CD4-positive, CD25-positive, alpha-beta regulatory T cell (primary cell): Measurements from ENCODE around the gene MBOAT2. TPM values are rescaled to one million over a fixed set of nuclear protein-coding genes. Genes with fewer than 3 reads are reported as not detected.

Source experiments
- ATAC-seq, 2 donors: fragments of 150-1000 bp; cut with Tn5 transposase; one replicate each; pipeline ENCODE4 v1.10.0; 2021; ENCODE audit warnings: low read depth in 2 of 2, moderate number of reproducible peaks in 2 of 2, moderate library complexity in 1 of 2
- DNase-seq, 3 donors: peaks; one replicate each; pipeline versions ENCODE4 v3.0.0 to v3.0.0-alpha.2; 2012 to 2022; ENCODE audit warnings: mixed read lengths in 1 of 3
- H3K27ac ChIP-seq: one replicate; pipeline ENCODE4 v1.7.0; 2013; ENCODE audit warnings: mild to moderate bottlenecking, low read length; ENCODE audit not compliant: insufficient read depth, poor library complexity, severe bottlenecking
- H3K27me3 ChIP-seq: one replicate; pipeline ENCODE4 v1.7.0; 2013; ENCODE audit warnings: low read length; ENCODE audit not compliant: control insufficient read depth, insufficient read depth
- H3K36me3 ChIP-seq: one replicate; pipeline ENCODE4 v1.7.0; 2013; ENCODE audit warnings: mild to moderate bottlenecking, low read length, moderate library complexity; ENCODE audit not compliant: control insufficient read depth, insufficient read depth
- H3K4me1 ChIP-seq: 2 replicates; pipeline ENCODE4 v1.7.0; 2013; ENCODE audit warnings: mild to moderate bottlenecking, low read length; ENCODE audit not compliant: insufficient read depth, control insufficient read depth, poor library complexity, severe bottlenecking
- H3K4me3 ChIP-seq: one replicate; pipeline ENCODE4 v1.7.0; 2013; ENCODE audit warnings: low read depth, mild to moderate bottlenecking, low read length, moderate library complexity
- H3K9me3 ChIP-seq, 2 experiments: 1 replicate in 1 of 2; 2 replicates in 1 of 2; pipeline ENCODE4 v1.7.0; 2013; ENCODE audit warnings: low read length in 2 of 2, mild to moderate bottlenecking in 1 of 2, moderate library complexity in 1 of 2; ENCODE audit not compliant: control insufficient read depth in 2 of 2
- H3K27ac Mint-ChIP-seq, 3 donors: one replicate each; pipeline ENCODE4 v1.8.0; 2020 to 2022; ENCODE audit warnings: mild to moderate bottlenecking in 3 of 3, mixed read lengths in 3 of 3, moderate library complexity in 2 of 3
- H3K27me3 Mint-ChIP-seq: one replicate; pipeline ENCODE4 v1.8.0; 2022; ENCODE audit warnings: mild to moderate bottlenecking, mixed read lengths
- H3K36me3 Mint-ChIP-seq: one replicate; pipeline ENCODE4 v1.8.0; 2020; ENCODE audit warnings: mixed read lengths
- H3K4me1 Mint-ChIP-seq, 4 donors: one replicate each; pipeline ENCODE4 v1.8.0; 2020 to 2022; ENCODE audit warnings: mixed read lengths in 4 of 4, mild to moderate bottlenecking in 1 of 4
- H3K4me3 Mint-ChIP-seq, 4 donors: one replicate each; pipeline ENCODE4 v1.8.0; 2020 to 2022; ENCODE audit warnings: mild to moderate bottlenecking in 4 of 4, mixed read lengths in 4 of 4, moderate library complexity in 3 of 4
- H3K9me3 Mint-ChIP-seq, 7 donors: one replicate each; pipeline ENCODE4 v1.8.0; 2020 to 2022; ENCODE audit warnings: mixed read lengths in 7 of 7, mild to moderate bottlenecking in 3 of 7, moderate library complexity in 2 of 7
- polyA plus RNA-seq, 4 donors: library from polyadenylated mRNA; unstranded; fragments of 300-500 nt; fragmentation: Illumina TruSeq; gene quantifications; one replicate each; pipeline ENCODE4 v1.2.3, GENCODE V29; 2021
- total RNA-seq: library from RNA; stranded (reverse); gene quantifications from one replicate; pipeline ENCODE4 v1.2.3, GENCODE V29; 2022

The MBOAT2 gene
- total and polyA plus RNA-seq, 5 donors from 2014 or later = 0.19 to 2.9 (median 0.56) TPM; not detected in 2

GRCh38 chr2:8965216-8965969, 38.1 kb downstream of the MBOAT2 start:
- Histone ChIP-seq H3K27me3 (no peaks in the 10 kb centered on the region), H3K9me3 (no peaks in the 10 kb centered on the region), H3K27ac (no peak overlapping the region), H3K36me3 (no peaks in the 10 kb centered on the region), H3K4me1 (no peaks in the 10 kb centered on the region), H3K4me3 (no peak overlapping the region)
- Mint-ChIP-seq H3K27ac (no peak overlapping the region), H3K4me3 (no peak overlapping the region), H3K4me1 (no peaks in the 10 kb centered on the region), H3K9me3 (peaks cover 0 to 3% (median 0%) of the 10 kb centered on the region in 7 donors), H3K27me3 (peaks cover 15% of the 10 kb centered on the region), H3K36me3 (no peaks in the 10 kb centered on the region)
- no peak for ATAC-seq
- no peak for DNase-seq

GRCh38 chr2:8962890-8963289, 40.6 kb downstream of the MBOAT2 start:
- peaks cover 0 to 3% (median 0%) of the 10 kb centered on the region in 7 donors for H3K9me3 Mint-ChIP-seq
- DNase-seq (no peak), ATAC-seq (no peak)
- H3K27ac ChIP-seq = no peak overlapping the region
- H3K4me3 ChIP-seq = no peak overlapping the region
- H3K27me3 Mint-ChIP-seq = peaks cover 15% of the 10 kb centered on the region
- no peak overlapping the region for H3K4me3 Mint-ChIP-seq
- H3K4me1 ChIP-seq = no peaks in the 10 kb centered on the region
- no peaks in the 10 kb centered on the region for H3K36me3 Mint-ChIP-seq
- no peaks in the 10 kb centered on the region for H3K4me1 Mint-ChIP-seq
- H3K36me3 ChIP-seq = no peaks in the 10 kb centered on the region
- no peaks in the 10 kb centered on the region for H3K27me3 ChIP-seq
- no peak overlapping the region for H3K27ac Mint-ChIP-seq
- H3K9me3 ChIP-seq = no peaks in the 10 kb centered on the region

GRCh38 chr2:8957628-8958027, 45.9 kb downstream of the MBOAT2 start:
- DNase-seq (no peak), ATAC-seq (no peak)
- Mint-ChIP-seq H3K4me3 (no peak overlapping the region), H3K27me3 (peaks cover 5% of the 10 kb centered on the region), H3K27ac (no peak overlapping the region), H3K36me3 (no peaks in the 10 kb centered on the region), H3K9me3 (peaks cover 1 to 14% (median 6%) of the 10 kb centered on the region in 7 donors), H3K4me1 (no peaks in the 10 kb centered on the region)
- H3K36me3 ChIP-seq = no peaks in the 10 kb centered on the region
- H3K4me3 ChIP-seq = no peak overlapping the region
- H3K27ac ChIP-seq = no peak overlapping the region
- H3K27me3 ChIP-seq = peaks cover 3% of the 10 kb centered on the region
- peaks cover 7 to 18% of the 10 kb centered on the region in 2 experiments for H3K9me3 ChIP-seq
- no peaks in the 10 kb centered on the region for H3K4me1 ChIP-seq

GRCh38 chr2:8956774-8957173, 46.7 kb downstream of the MBOAT2 start:
- no peak overlapping the region for H3K27ac Mint-ChIP-seq
- no peaks in the 10 kb centered on the region for H3K36me3 Mint-ChIP-seq
- H3K4me3 Mint-ChIP-seq = no peak overlapping the region
- ATAC-seq = no peak
- DNase-seq = no peak
- H3K9me3 Mint-ChIP-seq = peaks cover 1 to 21% (median 10%) of the 10 kb centered on the region in 7 donors
- peaks cover 9 to 18% of the 10 kb centered on the region in 2 experiments for H3K9me3 ChIP-seq
- H3K4me3 ChIP-seq = no peak overlapping the region
- no peak overlapping the region for H3K27ac ChIP-seq
- peaks cover 7% of the 10 kb centered on the region for H3K27me3 Mint-ChIP-seq
- no peaks in the 10 kb centered on the region for H3K36me3 ChIP-seq
- H3K27me3 ChIP-seq = peaks cover 3% of the 10 kb centered on the region
- no peaks in the 10 kb centered on the region for H3K4me1 Mint-ChIP-seq
- H3K4me1 ChIP-seq = no peaks in the 10 kb centered on the region

- no peak overlapping the region for H3K4me3 Mint-ChIP-seq
- no peak overlapping the region for H3K27ac Mint-ChIP-seq
- no peaks in the 10 kb centered on the region for H3K4me1 ChIP-seq
- peaks cover 9 to 18% of the 10 kb centered on the region in 2 experiments for H3K9me3 ChIP-seq
- peaks cover 3% of the 10 kb centered on the region for H3K27me3 ChIP-seq
- H3K27ac ChIP-seq = no peak overlapping the region
- peaks cover 1 to 21% (median 11%) of the 10 kb centered on the region in 7 donors for H3K9me3 Mint-ChIP-seq
- peaks cover 7% of the 10 kb centered on the region for H3K27me3 Mint-ChIP-seq
- H3K36me3 Mint-ChIP-seq = no peaks in the 10 kb centered on the region
- H3K4me1 Mint-ChIP-seq = no peaks in the 10 kb centered on the region
- H3K36me3 ChIP-seq = no peaks in the 10 kb centered on the region
- ATAC-seq = no peak
- H3K4me3 ChIP-seq = no peak overlapping the region
- DNase-seq = no peak
These were observed 48.5 kb downstream of the MBOAT2 start for GRCh38 chr2:8954990-8955389.

GRCh38 chr2:8953525-8953924, 50.0 kb downstream of the MBOAT2 start:
- peaks cover 14% of the 10 kb centered on the region for H3K27me3 Mint-ChIP-seq
- Histone ChIP-seq H3K27me3 (peaks cover 3% of the 10 kb centered on the region), H3K4me3 (no peak overlapping the region), H3K27ac (no peak overlapping the region), H3K36me3 (no peaks in the 10 kb centered on the region), H3K4me1 (no peaks in the 10 kb centered on the region), H3K9me3 (peaks cover 9 to 18% of the 10 kb centered on the region in 2 experiments)
- H3K4me1 Mint-ChIP-seq = no peaks in the 10 kb centered on the region
- DNase-seq (no peak), ATAC-seq (no peak)
- peaks cover 2 to 22% (median 12%) of the 10 kb centered on the region in 7 donors for H3K9me3 Mint-ChIP-seq
- no peak overlapping the region for H3K4me3 Mint-ChIP-seq
- H3K36me3 Mint-ChIP-seq = no peaks in the 10 kb centered on the region
- H3K27ac Mint-ChIP-seq = no peak overlapping the region

- Mint-ChIP-seq H3K36me3 (no peaks in the 10 kb centered on the region), H3K27me3 (no peaks in the 10 kb centered on the region), H3K9me3 (peaks cover 0 to 1% (median 0%) of the 10 kb centered on the region in 7 donors), H3K27ac (no peak overlapping the region), H3K4me1 (no peaks in the 10 kb centered on the region), H3K4me3 (no peak overlapping the region)
- Histone ChIP-seq H3K27ac (no peak overlapping the region), H3K4me1 (no peaks in the 10 kb centered on the region), H3K4me3 (no peak overlapping the region), H3K9me3 (no peaks in the 10 kb centered on the region), H3K36me3 (no peaks in the 10 kb centered on the region), H3K27me3 (no peaks in the 10 kb centered on the region)
- ATAC-seq (no peak), DNase-seq (no peak)
These were observed 63.9 kb downstream of the MBOAT2 start for GRCh38 chr2:8939486-8940114.
